Erythroblast (primary cell): ENCODE measurements around the gene PHF1.

Source experiments
- GATA1 ChIP-seq: IDR thresholded peaks from 2 replicates; pipeline ENCODE4 v1.6.1; 2011; ENCODE audit warnings: low read depth, mild to moderate bottlenecking, control low read depth, low read length, moderate library complexity
- POLR2A ChIP-seq: IDR thresholded peaks from 2 replicates; pipeline ENCODE4 v1.6.1; 2011; ENCODE audit warnings: mild to moderate bottlenecking, low read length

DNA sequence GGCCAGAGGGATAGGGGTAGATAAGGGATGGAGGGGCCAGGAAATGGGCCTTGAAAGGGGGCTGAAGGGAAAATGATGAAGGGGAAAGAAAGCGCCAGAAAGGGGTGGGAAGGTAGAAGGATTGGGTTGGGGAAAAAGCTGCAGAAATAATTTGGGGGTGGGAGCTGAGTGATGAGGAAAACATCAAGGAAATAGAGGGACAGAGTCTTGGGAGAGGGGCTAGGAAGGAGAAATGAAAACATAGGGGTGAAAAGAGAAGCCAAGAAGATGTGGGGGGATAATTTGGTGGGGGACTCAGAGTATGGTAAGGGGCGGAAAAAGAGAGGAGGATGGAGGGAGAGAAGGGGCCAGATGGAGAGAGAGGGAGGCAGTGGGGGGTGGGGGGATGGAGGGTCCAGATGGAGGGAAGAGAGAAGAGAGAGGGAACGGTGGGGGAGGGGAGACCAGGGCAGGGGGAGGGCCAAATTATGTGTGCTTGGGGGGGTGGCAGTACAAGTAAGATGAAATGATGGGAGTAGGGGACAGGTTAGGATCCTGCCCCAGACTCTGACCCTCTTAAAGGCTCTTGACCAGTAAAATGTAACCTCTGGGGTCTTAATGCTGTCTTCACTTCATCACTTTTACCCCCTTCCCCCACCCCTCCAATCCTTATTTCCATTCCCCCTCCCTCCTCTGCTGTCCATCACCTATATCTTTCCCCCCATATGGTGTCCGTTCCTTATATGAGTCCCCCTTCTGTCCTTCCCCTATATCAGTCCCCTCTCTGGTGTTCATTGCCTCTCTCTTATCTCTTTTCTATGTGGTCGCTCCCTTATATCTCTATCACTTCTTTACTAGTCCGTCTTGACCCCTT, 9.9 kb downstream of the PHF1 start:
- TF ChIP-seq POLR2A (no peak), GATA1 (no peak)
